ENCODE measurements around the gene TFAP2A.

TFAP2A gene

GRCh38 chr6:10398446-10399218 is 16.2 kb downstream of the TFAP2A start:
- no peak for DNase-seq

GRCh38 chr6:10397756-10398445 is 17.0 kb downstream of the TFAP2A start:
- no peak for DNase-seq

GRCh38 chr6:10396785-10397184 is 18.1 kb downstream of the TFAP2A start:
- DNase-seq: no peak

- DNase-seq: no peak
Observed at GRCh38 chr6:10395704-10396546, 18.9 kb downstream of the TFAP2A start.

- no peak for DNase-seq
Observed at GRCh38 chr6:10395171-10395703, 19.6 kb downstream of the TFAP2A start.

- DNase-seq: no peak
Observed at GRCh38 chr6:10393544-10394225, 21.2 kb downstream of the TFAP2A start.

- DNase-seq: no peak
Observed at GRCh38 chr6:10391799-10392198, 23.1 kb downstream of the TFAP2A start.

- no peak for DNase-seq
Observed at GRCh38 chr6:10391299-10391630, 23.6 kb downstream of the TFAP2A start.

GRCh38 chr6:10390495-10391298 is 24.2 kb downstream of the TFAP2A start:
- DNase-seq: no peak

- DNase-seq: no peak
Observed at GRCh38 chr6:10389739-10390494, 25.0 kb downstream of the TFAP2A start.

- DNase-seq: no peak
Observed at GRCh38 chr6:10386756-10387654, 27.9 kb downstream of the TFAP2A start.

GRCh38 chr6:10386220-10386619 is 28.7 kb downstream of the TFAP2A start:
- no peak for DNase-seq

- no peak for DNase-seq
Observed at GRCh38 chr6:10385524-10386132, 29.2 kb downstream of the TFAP2A start.

GRCh38 chr6:10384610-10385523 is 30.0 kb downstream of the TFAP2A start:
- DNase-seq: no peak

GRCh38 chr6:10384091-10384609 is 30.7 kb downstream of the TFAP2A start:
- DNase-seq: no peak

- no peak for DNase-seq
Observed at GRCh38 chr6:10383331-10384090, 31.4 kb downstream of the TFAP2A start.

- DNase-seq: no peak
Observed at GRCh38 chr6:10382728-10383330, 32.0 kb downstream of the TFAP2A start.

Measured in activated T-cell treated with anti-CD3 and anti-CD28 coated beads for 4 hours (primary cell).